ENCODE results near the gene CBR1. TPM values are rescaled to one million over a fixed set of nuclear protein-coding genes. Genes with fewer than 3 reads are reported as not detected.
A peak's percentile ranks its signal among the peaks of the same experiment; 100 is the strongest.

CBR1 gene
- total and polyA plus RNA-seq, 9 of the 15 experiments (the other 6 are each of a cell fraction or from before 2014, with no cell fraction given), result 2.5 to 33.8 (median 15.1) TPM

- TF ChIP-seq VEZF1 (CRISPR knock-in tag; IDR thresholded peaks at IDR 0.05) (no peak), RHOXF2B (CRISPR knock-in tag; conservative IDR thresholded peaks at IDR 0.05) (no peak), NFIC (IDR thresholded peaks at IDR 0.05) (no peak), ZNF184 (CRISPR knock-in tag; IDR thresholded peaks at IDR 0.05) (no peak), ZNF444 (CRISPR knock-in tag; IDR thresholded peaks at IDR 0.05) (no peak), SMARCE1 (IDR thresholded peaks at IDR 0.05) (no peak), SUPT5H (IDR thresholded peaks at IDR 0.05) (no peak), JUND (IDR thresholded peaks at IDR 0.05; ENCODE audit: borderline replicate concordance, low read depth, low read length) (no peak), JUND (tag; IDR thresholded peaks at IDR 0.05; ENCODE audit: borderline replicate concordance, low read depth, low read length) (no peak), ZNF408 (CRISPR knock-in tag; IDR thresholded peaks at IDR 0.05; ENCODE audit: low read depth) (no peak), SRSF9 (IDR thresholded peaks at IDR 0.05; ENCODE audit: borderline replicate concordance, low read depth, low read length) (no peak), PHF8 (IDR thresholded peaks at IDR 0.05; ENCODE audit: borderline replicate concordance, low read length) (no peak), CREBBP (IDR thresholded peaks at IDR 0.05; ENCODE audit: low read depth, low read length) (no peak), CREB3 (tag; conservative IDR thresholded peaks at IDR 0.05; ENCODE audit: low read depth) (no peak), ZNF384 (IDR thresholded peaks at IDR 0.05; ENCODE audit: low read depth, low read length) (peak; percentile 58; the same call in 1 of the 2 replicates)
- TF ChIP-seq, protein P1, sequence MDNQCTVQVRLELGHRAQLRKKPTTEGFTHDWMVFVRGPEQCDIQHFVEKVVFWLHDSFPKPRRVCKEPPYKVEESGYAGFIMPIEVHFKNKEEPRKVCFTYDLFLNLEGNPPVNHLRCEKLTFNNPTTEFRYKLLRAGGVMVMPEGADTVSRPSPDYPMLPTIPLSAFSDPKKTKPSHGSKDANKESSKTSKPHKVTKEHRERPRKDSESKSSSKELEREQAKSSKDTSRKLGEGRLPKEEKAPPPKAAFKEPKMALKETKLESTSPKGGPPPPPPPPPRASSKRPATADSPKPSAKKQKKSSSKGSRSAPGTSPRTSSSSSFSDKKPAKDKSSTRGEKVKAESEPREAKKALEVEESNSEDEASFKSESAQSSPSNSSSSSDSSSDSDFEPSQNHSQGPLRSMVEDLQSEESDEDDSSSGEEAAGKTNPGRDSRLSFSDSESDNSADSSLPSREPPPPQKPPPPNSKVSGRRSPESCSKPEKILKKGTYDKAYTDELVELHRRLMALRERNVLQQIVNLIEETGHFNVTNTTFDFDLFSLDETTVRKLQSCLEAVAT (IDR thresholded peaks at IDR 0.05), result no peak
- TF ChIP-seq, protein P2, sequence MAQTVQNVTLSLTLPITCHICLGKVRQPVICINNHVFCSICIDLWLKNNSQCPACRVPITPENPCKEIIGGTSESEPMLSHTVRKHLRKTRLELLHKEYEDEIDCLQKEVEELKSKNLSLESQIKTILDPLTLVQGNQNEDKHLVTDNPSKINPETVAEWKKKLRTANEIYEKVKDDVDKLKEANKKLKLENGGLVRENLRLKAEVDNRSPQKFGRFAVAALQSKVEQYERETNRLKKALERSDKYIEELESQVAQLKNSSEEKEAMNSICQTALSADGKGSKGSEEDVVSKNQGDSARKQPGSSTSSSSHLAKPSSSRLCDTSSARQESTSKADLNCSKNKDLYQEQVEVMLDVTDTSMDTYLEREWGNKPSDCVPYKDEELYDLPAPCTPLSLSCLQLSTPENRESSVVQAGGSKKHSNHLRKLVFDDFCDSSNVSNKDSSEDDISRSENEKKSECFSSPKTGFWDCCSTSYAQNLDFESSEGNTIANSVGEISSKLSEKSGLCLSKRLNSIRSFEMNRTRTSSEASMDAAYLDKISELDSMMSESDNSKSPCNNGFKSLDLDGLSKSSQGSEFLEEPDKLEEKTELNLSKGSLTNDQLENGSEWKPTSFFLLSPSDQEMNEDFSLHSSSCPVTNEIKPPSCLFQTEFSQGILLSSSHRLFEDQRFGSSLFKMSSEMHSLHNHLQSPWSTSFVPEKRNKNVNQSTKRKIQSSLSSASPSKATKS (CRISPR knock-in tag; IDR thresholded peaks at IDR 0.05), result no peak
- TF ChIP-seq, protein P3, sequence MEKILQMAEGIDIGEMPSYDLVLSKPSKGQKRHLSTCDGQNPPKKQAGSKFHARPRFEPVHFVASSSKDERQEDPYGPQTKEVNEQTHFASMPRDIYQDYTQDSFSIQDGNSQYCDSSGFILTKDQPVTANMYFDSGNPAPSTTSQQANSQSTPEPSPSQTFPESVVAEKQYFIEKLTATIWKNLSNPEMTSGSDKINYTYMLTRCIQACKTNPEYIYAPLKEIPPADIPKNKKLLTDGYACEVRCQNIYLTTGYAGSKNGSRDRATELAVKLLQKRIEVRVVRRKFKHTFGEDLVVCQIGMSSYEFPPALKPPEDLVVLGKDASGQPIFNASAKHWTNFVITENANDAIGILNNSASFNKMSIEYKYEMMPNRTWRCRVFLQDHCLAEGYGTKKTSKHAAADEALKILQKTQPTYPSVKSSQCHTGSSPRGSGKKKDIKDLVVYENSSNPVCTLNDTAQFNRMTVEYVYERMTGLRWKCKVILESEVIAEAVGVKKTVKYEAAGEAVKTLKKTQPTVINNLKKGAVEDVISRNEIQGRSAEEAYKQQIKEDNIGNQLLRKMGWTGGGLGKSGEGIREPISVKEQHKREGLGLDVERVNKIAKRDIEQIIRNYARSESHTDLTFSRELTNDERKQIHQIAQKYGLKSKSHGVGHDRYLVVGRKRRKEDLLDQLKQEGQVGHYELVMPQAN (IDR thresholded peaks at IDR 0.05; ENCODE audit: borderline replicate concordance), result no peak
Measured at GRCh38 chr21:36082237-36082664, 12.4 kb downstream of the CBR1 start (continued).

Data from K562 (cell line).